ENCODE results near the gene POTEC. TPM values are rescaled to one million over a fixed set of nuclear protein-coding genes. Genes with fewer than 3 reads are reported as not detected.
"Not testable (repeated sequence)": the region's sequence is repeated elsewhere in the genome, so short reads cannot be mapped to it uniquely, and the experiment has no call there.

Gene POTEC
- total and polyA plus RNA-seq, 12 donors = not detected

DNA sequence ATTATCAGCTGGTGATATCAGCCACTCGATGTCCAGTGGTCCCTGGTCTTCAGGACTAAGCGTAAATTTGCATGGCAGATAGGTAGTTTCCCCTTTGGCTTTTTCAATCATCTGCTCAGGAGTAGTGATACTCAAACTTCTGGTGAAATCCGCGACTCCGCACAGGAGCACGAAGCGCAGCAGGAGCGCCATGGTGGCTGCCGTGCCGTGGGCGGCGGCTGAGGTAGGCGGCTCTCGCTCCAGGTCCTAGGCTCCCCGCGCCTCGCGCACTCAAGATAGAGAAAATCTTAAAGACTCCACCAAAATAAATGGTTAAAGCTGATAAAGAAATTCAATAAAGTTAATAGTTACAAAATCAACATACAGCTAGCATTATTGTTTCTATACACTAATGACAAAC lies 64.3 kb downstream of the POTEC start:
- 90 to 91% methylated on average over 18 of the region's 18 CpGs for WGBS, 2 donors
- H3K9me3 ChIP-seq; H3K27me3 ChIP-seq; intact Hi-C loops (cut with DNase I); H3K4me1 ChIP-seq; DNase-seq; ATAC-seq; H3K36me3 ChIP-seq; H3K4me3 ChIP-seq; H3K27ac ChIP-seq: not testable (repeated sequence)

DNA sequence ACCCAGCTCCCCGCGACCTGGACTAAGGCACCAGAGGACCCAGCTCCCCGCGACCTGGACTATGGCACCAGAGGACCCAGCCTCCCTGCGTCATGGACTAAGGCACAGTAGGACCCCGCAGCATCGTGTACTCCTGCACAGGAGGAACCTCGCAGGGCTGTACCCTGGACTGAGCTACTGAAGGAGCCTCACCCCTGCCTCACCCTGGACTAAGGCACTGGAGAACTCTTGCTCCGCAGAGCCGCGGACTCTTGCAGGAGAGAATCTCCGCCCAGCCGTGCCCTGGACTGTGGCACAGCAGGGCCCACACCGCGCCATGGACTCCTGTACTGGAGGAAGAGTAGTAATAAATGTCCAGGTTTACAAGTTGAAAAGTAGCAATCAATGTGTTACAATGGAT lies 67.9 kb downstream of the POTEC start:
- H3K4me3 ChIP-seq; ATAC-seq; H3K9me3 ChIP-seq; H3K4me1 ChIP-seq; H3K27me3 ChIP-seq; H3K36me3 ChIP-seq; intact Hi-C loops (cut with DNase I); DNase-seq; H3K27ac ChIP-seq: not testable (repeated sequence)
- 96 to 97% methylated on average over 15 of the region's 15 CpGs for WGBS, 2 donors

DNA sequence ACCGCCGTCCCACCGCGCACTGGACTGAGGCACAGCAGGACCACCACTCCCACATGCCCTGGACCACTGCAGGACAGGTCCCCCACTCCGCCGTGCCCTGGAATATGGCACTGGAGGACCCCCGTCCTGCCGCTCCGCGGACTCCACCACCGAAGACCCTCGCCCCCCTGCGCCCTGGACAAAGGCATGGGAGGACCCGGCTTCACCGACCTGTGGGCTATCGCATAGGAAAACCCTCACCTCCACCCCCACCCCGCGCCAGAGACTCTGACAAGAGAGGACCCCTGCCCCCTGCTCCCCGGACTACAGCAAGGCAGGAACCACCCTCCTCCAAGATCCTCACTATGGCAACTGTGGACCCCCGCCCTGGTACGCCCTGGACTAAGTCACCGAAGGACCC lies 68.6 kb downstream of the POTEC start:
- H3K4me3 ChIP-seq; intact Hi-C loops (cut with DNase I); H3K36me3 ChIP-seq: not testable (repeated sequence)

DNA sequence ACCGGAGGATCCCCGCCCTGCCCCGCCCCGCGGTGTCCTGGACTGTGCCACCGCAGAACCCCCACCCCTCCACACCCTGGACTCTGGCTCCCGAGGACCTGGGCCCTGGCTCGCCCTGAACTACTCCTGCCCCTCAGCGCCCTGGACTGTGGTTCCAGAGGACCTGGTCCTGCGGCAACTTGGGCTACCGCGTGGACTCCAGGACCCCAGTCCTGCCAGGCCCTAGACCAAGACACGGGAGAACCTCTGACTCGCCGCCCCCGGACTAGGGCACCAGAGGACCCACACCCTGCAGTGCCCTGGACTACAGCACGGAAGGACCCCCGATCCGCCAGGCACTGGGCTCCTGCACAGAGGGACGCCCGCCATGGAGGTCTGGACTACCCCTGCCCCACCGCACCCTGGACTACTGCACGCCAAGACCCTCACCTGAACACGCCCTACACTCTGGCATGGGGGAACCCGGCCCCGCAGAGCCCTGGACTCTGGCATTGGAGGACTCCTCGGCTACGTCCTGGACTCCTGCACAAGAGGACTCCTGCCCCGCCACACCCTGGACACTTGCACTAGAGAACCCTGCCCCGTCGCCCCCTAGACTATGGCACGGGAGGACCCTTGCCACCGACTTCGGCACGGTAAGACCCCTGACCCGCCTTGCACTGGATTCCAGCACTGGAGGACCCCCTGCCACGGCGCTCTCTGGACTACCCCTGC lies 69.2 kb downstream of the POTEC start:
- H3K9me3 ChIP-seq; H3K27ac ChIP-seq; H3K27me3 ChIP-seq; H3K4me1 ChIP-seq; intact Hi-C loops (cut with DNase I); H3K4me3 ChIP-seq; DNase-seq; ATAC-seq; H3K36me3 ChIP-seq: not testable (repeated sequence)
- 93 to 95% methylated on average over 22 to 35 of the region's 38 CpGs for WGBS, 2 donors

More for the DNA sequence above, 68.6 kb downstream of the POTEC start:
- H3K27ac ChIP-seq, H3K4me1 ChIP-seq, ATAC-seq, H3K27me3 ChIP-seq, H3K9me3 ChIP-seq, DNase-seq: not testable (repeated sequence)
- WGBS, 2 donors = 94 to 97% methylated on average over 3 to 18 of the region's 22 CpGs

DNA sequence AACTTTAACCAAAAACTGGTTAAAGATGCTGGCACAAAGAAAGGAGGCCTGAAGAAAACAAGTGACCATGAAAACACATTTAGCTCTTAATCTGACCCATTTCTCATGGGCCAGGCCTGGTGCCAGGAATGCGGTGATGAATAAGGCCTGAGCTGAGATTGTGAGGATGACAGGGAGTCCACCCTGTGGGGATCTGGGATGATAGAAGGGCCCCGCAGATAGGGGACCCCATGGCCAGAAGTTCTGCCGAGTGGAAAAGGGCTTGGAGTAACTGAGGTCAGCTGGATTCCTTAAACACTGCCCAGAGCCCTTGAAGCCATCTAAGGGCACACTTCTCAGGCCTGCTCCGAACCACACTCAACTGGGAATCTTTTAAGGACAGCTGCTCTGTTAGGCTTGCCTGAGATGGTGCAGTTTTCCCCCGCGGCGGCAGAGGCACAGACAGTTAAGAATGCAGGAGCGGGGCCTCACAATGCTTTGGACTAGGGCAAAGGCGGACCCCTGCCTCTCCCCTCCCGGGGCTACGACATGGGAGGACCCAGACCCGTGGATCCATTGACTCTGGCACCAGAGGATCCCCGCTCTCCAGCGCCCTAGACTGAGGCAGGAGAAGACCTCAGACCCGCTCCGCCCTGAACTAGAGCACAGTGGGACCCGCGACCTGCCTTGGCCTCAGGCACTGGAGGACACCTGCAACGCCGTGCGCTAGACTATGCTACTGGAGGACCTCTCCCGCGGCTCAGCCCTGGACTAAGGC lies 70.0 kb downstream of the POTEC start:
- intact Hi-C loops (cut with DNase I); H3K27me3 ChIP-seq; DNase-seq: not testable (repeated sequence)

DNA sequence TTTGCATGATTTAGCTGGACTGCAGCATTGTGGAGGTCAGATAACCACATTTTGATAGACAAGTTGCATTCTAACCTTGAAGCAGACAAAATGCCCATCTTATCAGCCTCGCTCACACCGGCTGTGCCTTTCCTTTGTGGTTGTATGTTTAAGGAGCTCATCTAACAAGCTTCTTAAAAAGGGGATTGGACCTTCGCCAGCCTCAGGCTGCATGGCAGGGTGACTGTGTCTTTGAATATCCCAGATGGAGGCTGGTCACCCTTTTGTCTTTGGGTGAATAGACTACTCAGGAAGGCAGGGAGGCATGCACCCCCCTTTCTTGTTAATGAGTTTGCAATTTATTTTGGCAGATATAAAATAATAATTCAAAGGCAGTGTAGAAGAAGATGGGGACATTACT lies 72.1 kb downstream of the POTEC start:
- H3K4me3 ChIP-seq; H3K27ac ChIP-seq; ATAC-seq; DNase-seq; H3K9me3 ChIP-seq; H3K36me3 ChIP-seq; H3K4me1 ChIP-seq; H3K27me3 ChIP-seq; intact Hi-C loops (cut with DNase I): not testable (repeated sequence)
- 55 to 64% methylated on average over 3 of the region's 3 CpGs for WGBS, 2 donors

More for the DNA sequence above, 70.0 kb downstream of the POTEC start:
- H3K9me3 ChIP-seq, H3K36me3 ChIP-seq, H3K4me1 ChIP-seq, H3K27ac ChIP-seq, H3K4me3 ChIP-seq, ATAC-seq: not testable (repeated sequence)
- WGBS, 2 donors = 94 to 95% methylated on average over 22 to 23 of the region's 23 CpGs

DNA sequence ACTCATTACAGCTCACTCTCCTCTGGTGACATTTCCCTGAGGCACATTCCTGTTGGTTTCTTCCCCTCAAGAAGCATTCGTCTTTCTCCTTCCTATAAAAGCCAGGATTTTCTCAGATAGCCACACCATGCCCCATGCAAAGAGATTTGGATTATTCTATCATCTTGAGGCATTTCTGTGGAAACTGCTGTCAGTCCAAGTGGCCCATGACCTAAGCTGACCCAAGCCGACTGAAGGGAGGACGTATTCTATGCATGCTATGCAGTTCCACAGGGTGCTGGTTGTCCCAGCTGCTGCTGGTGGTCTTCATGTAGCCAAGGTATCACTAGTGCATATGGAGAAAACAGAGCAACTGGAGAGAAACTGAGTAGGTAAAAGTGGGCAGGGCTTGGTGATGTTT lies 73.0 kb downstream of the POTEC start:
- H3K4me1 ChIP-seq; DNase-seq; H3K36me3 ChIP-seq; ATAC-seq; H3K4me3 ChIP-seq; H3K9me3 ChIP-seq; H3K27ac ChIP-seq; H3K27me3 ChIP-seq; intact Hi-C loops (cut with DNase I): not testable (repeated sequence)
- WGBS, 2 donors = 55 to 70% methylated on average over 3 of the region's 3 CpGs

DNA sequence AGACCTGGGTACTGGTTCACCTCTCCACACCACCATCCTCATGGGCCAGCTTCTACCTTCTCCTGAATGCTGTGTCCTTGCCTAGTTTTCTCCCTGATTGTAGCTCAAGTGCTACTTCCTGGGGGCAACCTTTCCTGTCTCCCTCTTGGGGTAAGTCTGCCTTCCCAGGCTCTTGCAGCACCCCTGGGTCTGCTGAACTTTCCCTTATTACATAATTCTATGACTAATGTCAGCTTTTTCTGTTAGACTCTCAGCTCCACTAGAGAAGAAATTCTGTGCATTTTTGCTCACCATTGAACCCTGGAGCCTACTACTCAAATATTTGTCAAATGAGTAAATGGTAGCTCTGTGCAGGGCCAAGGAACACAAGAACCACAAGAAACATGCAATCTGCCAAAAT lies 73.4 kb downstream of the POTEC start:
- H3K27ac ChIP-seq; H3K9me3 ChIP-seq; H3K36me3 ChIP-seq; H3K27me3 ChIP-seq; H3K4me1 ChIP-seq; DNase-seq; H3K4me3 ChIP-seq; intact Hi-C loops (cut with DNase I); ATAC-seq: not testable (repeated sequence)

DNA sequence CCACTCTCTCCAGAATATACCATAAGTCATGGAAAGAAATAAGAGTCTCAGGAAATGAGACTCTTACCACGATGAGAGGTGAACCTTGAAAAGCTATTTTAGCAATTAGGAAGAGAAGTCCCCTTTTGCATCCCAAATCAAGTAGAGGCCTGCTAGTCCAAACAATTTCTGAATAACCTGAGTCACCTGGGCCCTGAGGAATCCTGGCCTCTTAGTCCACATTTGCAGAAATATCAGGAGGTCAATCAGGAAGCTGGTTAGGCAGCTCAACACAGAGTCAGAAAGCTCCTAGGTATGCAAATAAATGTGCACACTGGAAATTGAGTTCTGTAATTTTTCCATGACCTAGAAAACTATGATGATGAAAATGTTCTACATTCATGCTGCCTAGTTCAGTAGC lies 77.4 kb downstream of the POTEC start:
- 47 to 57% methylated on average over 1 of the region's 1 CpG for WGBS, 2 donors
- H3K27me3 ChIP-seq; DNase-seq; H3K36me3 ChIP-seq; intact Hi-C loops (cut with DNase I); H3K4me1 ChIP-seq; ATAC-seq; H3K4me3 ChIP-seq; H3K27ac ChIP-seq: not testable (repeated sequence)
- peaks cover 0 to 17% (median 0%) of the 10 kb centered on the region in 11 donors for H3K9me3 ChIP-seq

Data from heart right ventricle (tissue), 16 donors.